Measurements from ENCODE around the gene SETX. TPM values are rescaled to one million over a fixed set of nuclear protein-coding genes. Genes with fewer than 3 reads are reported as not detected.
A peak's percentile ranks its signal among the peaks of the same experiment; 100 is the strongest.

Gene SETX
- total and polyA plus RNA-seq, 10 of the 15 experiments (the other 5 are each of a cell fraction or from before 2014, with no cell fraction given): 15.8 to 75.7 (median 37.0) TPM

GRCh38 chr9:132293145-132293721 lies 61.6 kb downstream of the SETX start:
- CTCF ChIA-PET: interaction anchor here (1.2 to 1.4 kb wide), 2 partner anchors 24 to 25 kb away, joined by 4 to 6 read pairs; no protein-coding TSS in a partner anchor
- TF ChIP-seq IRF3 (IDR thresholded peaks at IDR 0.05) (no peak), ZNF687 (IDR thresholded peaks at IDR 0.05) (no peak), RELA (IDR thresholded peaks at IDR 0.05; ENCODE audit: borderline replicate concordance, partially characterized antibody) (no peak), TBL1XR1 (IDR thresholded peaks at IDR 0.05; ENCODE audit: low read depth, low read length) (no peak), JUNB (IDR thresholded peaks at IDR 0.05) (no peak), ZNF207 (IDR thresholded peaks at IDR 0.05; ENCODE audit: borderline replicate concordance) (no peak), ZSCAN29 (IDR thresholded peaks at IDR 0.05) (no peak), USF2 (IDR thresholded peaks at IDR 0.05; ENCODE audit: borderline replicate concordance, low read depth, low read length) (no peak), BCLAF1 (IDR thresholded peaks at IDR 0.05) (no peak), PML (IDR thresholded peaks at IDR 0.05; ENCODE audit: low read length) (no peak)
- peaks cover 9 to 28% of the 10 kb centered on the region in 2 experiments for H3K36me3 ChIP-seq (ENCODE audit: control insufficient read depth in 2 of 2, insufficient read depth in 2 of 2, low read length in 1 of 2)

More at GRCh38 chr9:132293145-132293721, 61.6 kb downstream of the SETX start:
- ChIA-PET POLR2A (no interaction called here), SMC1A (ENCODE audit: uncharacterized antibody, unreplicated experiment) (no interaction called here), RAD21 (ENCODE audit: unreplicated experiment) (no interaction called here)
- FAIRE-seq (no peak), DNase-seq (ENCODE audit: low read depth, low spot score) (no peak), ATAC-seq (0 out of 3 replicates have a peak, but pooled peaks have one; percentile 20)
- no peak overlapping the region for H3K9ac ChIP-seq (ENCODE audit: control insufficient read depth, insufficient read depth, low read length)
- no peak overlapping the region for H2AFZ ChIP-seq (ENCODE audit: control insufficient read depth, low read depth, low read length)
- no TSS peak for BruUV-seq (replicated peaks)
- in situ Hi-C loops (cut with MboI): no loop called here
- no peaks in the 10 kb centered on the region for H3K9me3 ChIP-seq (replicated peaks; ENCODE audit: control insufficient read depth, insufficient read depth, low read length)
- no peaks in the 10 kb centered on the region for H3K4me1 ChIP-seq (ENCODE audit: control insufficient read depth, insufficient read depth, low read length)
- H3K4me2 ChIP-seq (ENCODE audit: control insufficient read depth, insufficient read depth): no peak overlapping the region
- H4K20me1 ChIP-seq (ENCODE audit: control insufficient read depth, insufficient read depth): no peaks in the 10 kb centered on the region; the same call in 1 of the 2 replicates
- no peak overlapping the region for H3K27ac ChIP-seq (ENCODE audit: control insufficient read depth, insufficient read depth)
- no peaks in the 10 kb centered on the region for H3K27me3 ChIP-seq (replicated peaks in 1 of 2; ENCODE audit: control insufficient read depth in 2 of 2, insufficient read depth in 2 of 2, low read length in 1 of 2)
- H3K79me2 ChIP-seq (ENCODE audit: control insufficient read depth, insufficient read depth, low read length): no peaks in the 10 kb centered on the region; the same call in 1 of the 2 replicates
- 91% methylated on average over 13 of the region's 13 CpGs for WGBS (ENCODE audit: insufficient coverage, insufficient replicate concordance, low lambda C conversion rate, missing lambda C conversion rate)
- intact Hi-C loops (cut with micrococcal nuclease; ENCODE audit: unreplicated experiment): no loop called here
- no peak overlapping the region for H3K4me3 ChIP-seq

Measured in GM12878 (cell line).